GM18499 (cell line): ENCODE measurements around the gene ZNF232.
A peak's percentile ranks its signal among the peaks of the same experiment; 100 is the strongest.
"Not testable (repeated sequence)": the region's sequence is repeated elsewhere in the genome, so short reads cannot be mapped to it uniquely, and the experiment has no call there.

Experiments used
- ATAC-seq: cut with Tn5 transposase; IDR thresholded peaks from one replicate; pipeline ENCODE4 v1.9.1; 2021; ENCODE audit warnings: moderate number of reproducible peaks; ENCODE audit not compliant: insufficient read depth, unreplicated experiment

The ZNF232 gene

GRCh38 chr17:5111402-5112204, at the start of gene ZNF232:
ZNF232 (minus strand) TSS chr17:5111878; CDS start chr17:5111822, 56 bp downstream.
- ATAC-seq, result peak; percentile 69

GRCh38 chr17:5160702-5161101, 49.0 kb upstream of the ZNF232 start:
- not testable (repeated sequence) for ATAC-seq

- ATAC-seq, result not testable (repeated sequence)
These were observed 34.4 kb upstream of the ZNF232 start for GRCh38 chr17:5146122-5146521.

- ATAC-seq, result not testable (repeated sequence)
These were observed 31.2 kb upstream of the ZNF232 start for GRCh38 chr17:5142877-5143276.

GRCh38 chr17:5139458-5139732, 27.7 kb upstream of the ZNF232 start:
- no peak for ATAC-seq

- ATAC-seq, result no peak
These were observed 27.2 kb upstream of the ZNF232 start for GRCh38 chr17:5138616-5139457.

GRCh38 chr17:5138198-5138544, 26.5 kb upstream of the ZNF232 start:
- not testable (repeated sequence) for ATAC-seq

GRCh38 chr17:5137511-5138197, 26.0 kb upstream of the ZNF232 start:
- ATAC-seq, result not testable (repeated sequence)

GRCh38 chr17:5136580-5137412, 25.1 kb upstream of the ZNF232 start:
- not testable (repeated sequence) for ATAC-seq

- no peak for ATAC-seq
These were observed 24.3 kb upstream of the ZNF232 start for GRCh38 chr17:5135726-5136579.

GRCh38 chr17:5135131-5135712, 23.5 kb upstream of the ZNF232 start:
- not testable (repeated sequence) for ATAC-seq

- ATAC-seq, result not testable (repeated sequence)
These were observed 22.9 kb upstream of the ZNF232 start for GRCh38 chr17:5134571-5134970.

- ATAC-seq, result not testable (repeated sequence)
These were observed 22.3 kb upstream of the ZNF232 start for GRCh38 chr17:5133961-5134360.

GRCh38 chr17:5133311-5133710, 21.6 kb upstream of the ZNF232 start:
- no peak for ATAC-seq

GRCh38 chr17:5132503-5133225, 21.0 kb upstream of the ZNF232 start:
- ATAC-seq, result not testable (repeated sequence)

- ATAC-seq, result not testable (repeated sequence)
These were observed 20.3 kb upstream of the ZNF232 start for GRCh38 chr17:5131799-5132502.

GRCh38 chr17:5131146-5131715, 19.6 kb upstream of the ZNF232 start:
- ATAC-seq, result no peak
